SU-DHL-6 (cell line): ENCODE results near the gene SLC22A23.

ENCODE experiments used
- EZH2phosphoT487 ChIP-seq: fragments of 200-600 bp; sonication (generic), shearing (Covaris generic); conservative IDR thresholded peaks from 2 replicates; pipeline ENCODE4 v1.6.1; 2018; ENCODE audit warnings: mild to moderate bottlenecking, antibody characterized with exemption, low read length, moderate library complexity, mixed read lengths
- TF ChIP-seq, protein P1 (sequence below): fragments of 200-600 bp; sonication (generic); IDR thresholded peaks from one replicate; pipeline ENCODE4 v1.5.1; 2017; ENCODE audit warnings: antibody characterized with exemption, mild to moderate bottlenecking, low read length, moderate library complexity; ENCODE audit not compliant: insufficient read depth, poor library complexity, severe bottlenecking

DNA sequence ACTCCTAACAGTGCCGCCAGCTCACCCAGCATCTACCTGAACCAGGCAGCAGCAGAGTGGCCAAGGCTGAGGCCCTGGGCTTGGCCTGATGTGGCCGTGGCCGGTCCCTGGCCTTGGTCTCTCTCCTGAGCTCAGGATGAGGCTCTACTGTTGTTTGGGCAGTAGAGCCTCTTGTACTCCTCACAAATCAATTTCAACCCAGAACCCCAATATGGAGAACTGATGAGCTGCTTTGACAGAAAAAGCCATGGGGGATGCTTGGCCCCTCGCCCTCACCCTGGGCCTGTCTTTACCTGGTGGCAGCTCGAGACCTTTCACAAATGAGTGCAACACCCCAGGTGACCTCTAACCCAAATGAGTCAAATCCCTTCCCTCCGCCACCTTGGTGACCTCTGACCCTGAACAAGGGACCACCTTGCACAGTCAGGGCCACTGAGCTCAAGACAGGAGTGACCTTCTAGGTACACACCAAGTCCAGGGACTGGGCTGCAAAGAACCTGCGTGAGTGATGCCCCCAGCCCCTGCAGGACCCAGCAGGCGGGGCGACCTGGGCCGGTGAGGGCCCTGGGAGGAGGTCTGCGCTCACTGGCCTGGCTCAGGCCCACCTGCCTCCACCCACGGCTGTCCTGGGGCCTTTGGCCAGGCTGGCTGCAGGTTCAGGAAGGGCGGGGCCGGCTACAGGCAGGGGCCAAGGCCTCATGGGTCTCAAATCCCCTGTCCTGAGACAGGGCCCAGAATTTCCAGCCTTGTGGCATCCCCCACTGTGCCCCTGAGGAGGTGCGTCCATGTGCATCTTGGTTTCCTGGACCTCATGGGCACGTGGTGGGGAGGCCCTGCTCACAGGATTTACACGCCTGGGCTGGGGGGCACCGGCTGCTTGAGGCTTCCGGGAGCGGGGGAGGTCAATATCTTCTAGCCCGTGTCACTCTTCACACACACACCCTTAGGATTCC, 167.9 kb downstream of the SLC22A23 start:
- TF ChIP-seq, protein P1, sequence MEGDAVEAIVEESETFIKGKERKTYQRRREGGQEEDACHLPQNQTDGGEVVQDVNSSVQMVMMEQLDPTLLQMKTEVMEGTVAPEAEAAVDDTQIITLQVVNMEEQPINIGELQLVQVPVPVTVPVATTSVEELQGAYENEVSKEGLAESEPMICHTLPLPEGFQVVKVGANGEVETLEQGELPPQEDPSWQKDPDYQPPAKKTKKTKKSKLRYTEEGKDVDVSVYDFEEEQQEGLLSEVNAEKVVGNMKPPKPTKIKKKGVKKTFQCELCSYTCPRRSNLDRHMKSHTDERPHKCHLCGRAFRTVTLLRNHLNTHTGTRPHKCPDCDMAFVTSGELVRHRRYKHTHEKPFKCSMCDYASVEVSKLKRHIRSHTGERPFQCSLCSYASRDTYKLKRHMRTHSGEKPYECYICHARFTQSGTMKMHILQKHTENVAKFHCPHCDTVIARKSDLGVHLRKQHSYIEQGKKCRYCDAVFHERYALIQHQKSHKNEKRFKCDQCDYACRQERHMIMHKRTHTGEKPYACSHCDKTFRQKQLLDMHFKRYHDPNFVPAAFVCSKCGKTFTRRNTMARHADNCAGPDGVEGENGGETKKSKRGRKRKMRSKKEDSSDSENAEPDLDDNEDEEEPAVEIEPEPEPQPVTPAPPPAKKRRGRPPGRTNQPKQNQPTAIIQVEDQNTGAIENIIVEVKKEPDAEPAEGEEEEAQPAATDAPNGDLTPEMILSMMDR, result no peak
- no peak for TF ChIP-seq EZH2phosphoT487
